B cell (primary cell): Measurements from ENCODE around the gene DRP2. TPM values are rescaled to one million over a fixed set of nuclear protein-coding genes. Genes with fewer than 3 reads are reported as not detected.
"Not testable (repeated sequence)": the region's sequence is repeated elsewhere in the genome, so short reads cannot be mapped to it uniquely, and the experiment has no call there.

Experiments
- ATAC-seq: fragments of 200-7000 bp; cut with Tn5 transposase; one replicate; pipeline ENCODE4 v1.10.0; 2021; ENCODE audit warnings: low read depth, mild to moderate bottlenecking, moderate number of reproducible peaks, moderate library complexity
- CTCF ChIA-PET: fragments of 350-600 bp; sonication (Branson Sonifier 250); formaldehyde crosslinking; loops from one replicate; lab custom pipeline; 2021; ENCODE audit warnings: antibody characterized with exemption, inconsistent platforms; lab: Charles Lee
- POLR2A ChIA-PET: fragments of 350-600 bp; sonication (Branson Sonifier 250); formaldehyde crosslinking; loops from one replicate; lab custom pipeline; 2021; ENCODE audit warnings: antibody characterized with exemption; lab: Charles Lee
- DNase-seq: peaks from one replicate; pipeline ENCODE4 v3.0.0; 2013
- H2AFZ ChIP-seq: 2 replicates; pipeline ENCODE4 v1.6.1; 2012; ENCODE audit warnings: mild to moderate bottlenecking, low read depth, low read length; ENCODE audit not compliant: insufficient read depth, poor library complexity, severe bottlenecking
- H3K27ac ChIP-seq, 2 donors: 1 replicate in 1 of 2; 2 replicates in 1 of 2; pipeline ENCODE4 v1.5.1; 2012 to 2013; ENCODE audit warnings: low read length in 2 of 2, mild to moderate bottlenecking in 2 of 2, moderate library complexity in 1 of 2
- H3K27me3 ChIP-seq, 4 experiments: fragments of 200-600 bp in 1 of 4; sonication (generic) in 1 of 4; replicated peaks in 1 of 4; 1 replicate in 2 of 4; 2 replicates in 2 of 4; pipeline versions ENCODE4 v1.6.1 to v1.7.0; 2013 to 2016; ENCODE audit warnings: low read length in 3 of 4, mild to moderate bottlenecking in 2 of 4, mixed read lengths in 1 of 4, moderate library complexity in 1 of 4; ENCODE audit not compliant: insufficient read depth in 4 of 4, control insufficient read depth in 3 of 4; ENCODE audit errors: control extremely low read depth in 1 of 4
- H3K36me3 ChIP-seq, 2 experiments: replicated peaks in 1 of 2; 1 replicate in 1 of 2; 2 replicates in 1 of 2; pipeline versions ENCODE4 v1.6.1 to v1.7.1; 2013; ENCODE audit warnings: low read length in 1 of 2; ENCODE audit not compliant: insufficient read depth in 2 of 2, control insufficient read depth in 1 of 2; ENCODE audit errors: control extremely low read depth in 1 of 2, extremely low read depth in 1 of 2
- H3K4me1 ChIP-seq, 2 donors: fragments of 200-600 bp in 1 of 2; sonication (generic) in 1 of 2; 1 replicate in 1 of 2; 2 replicates in 1 of 2; pipeline versions ENCODE4 v1.5.1 to v1.6.1; 2013 to 2017; ENCODE audit warnings: low read length in 2 of 2; ENCODE audit not compliant: control insufficient read depth in 2 of 2, insufficient read depth in 2 of 2
- H3K4me2 ChIP-seq: replicated peaks from 2 replicates; pipeline ENCODE3; 2012; ENCODE audit warnings: mild to moderate bottlenecking, low read depth, low read length; ENCODE audit not compliant: poor library complexity, severe bottlenecking
- H3K4me3 ChIP-seq, 5 experiments: fragments of 200-600 bp in 1 of 5; sonication (generic) in 1 of 5; 1 replicate in 3 of 5; 2 replicates in 2 of 5; pipeline versions ENCODE4 v1.5.1 to v1.7.0; 2011 to 2016; ENCODE audit warnings: low read length in 4 of 5, mild to moderate bottlenecking in 4 of 5, low read depth in 2 of 5, control low read depth in 1 of 5, moderate library complexity in 1 of 5; ENCODE audit not compliant: insufficient read depth in 1 of 5; ENCODE audit errors: control extremely low read depth in 1 of 5, extremely low read depth in 1 of 5
- H3K79me2 ChIP-seq: fragments of 200-600 bp; sonication (generic); one replicate; pipeline ENCODE4 v1.6.0; 2016; ENCODE audit warnings: low read length; ENCODE audit not compliant: control insufficient read depth, insufficient read depth
- H3K9ac ChIP-seq: fragments of 200-600 bp; sonication (generic); 2 replicates; pipeline ENCODE4 v1.6.1; 2017; ENCODE audit warnings: mild to moderate bottlenecking, low read length, moderate library complexity
- H3K9me3 ChIP-seq, 3 donors: one replicate each; pipeline versions ENCODE4 v1.6.1 to v1.7.1; 2013; ENCODE audit warnings: low read length in 2 of 3; ENCODE audit not compliant: control insufficient read depth in 2 of 3, insufficient read depth in 1 of 3; ENCODE audit errors: control extremely low read depth in 1 of 3
- H4K20me1 ChIP-seq: 2 replicates; pipeline ENCODE4 v1.6.0; 2012; ENCODE audit warnings: mild to moderate bottlenecking, low read length; ENCODE audit not compliant: insufficient read depth, control insufficient read depth, poor library complexity, severe bottlenecking
- H3K27ac Mint-ChIP-seq: one replicate; pipeline ENCODE4 v1.8.0; 2021; ENCODE audit warnings: mixed read lengths
- H3K27me3 Mint-ChIP-seq: one replicate; pipeline ENCODE4 v1.8.0; 2021; ENCODE audit warnings: mixed read lengths
- H3K4me1 Mint-ChIP-seq: one replicate; pipeline ENCODE4 v1.8.0; 2021; ENCODE audit warnings: mixed read lengths
- H3K4me3 Mint-ChIP-seq: one replicate; pipeline ENCODE4 v1.8.0; 2021; ENCODE audit warnings: mixed read lengths
- H3K9me3 Mint-ChIP-seq: one replicate; pipeline ENCODE4 v1.8.0; 2022; ENCODE audit warnings: mixed read lengths; ENCODE audit not compliant: insufficient read depth
- CTCF ChIP-seq: fragments of 200-600 bp; IDR thresholded peaks from one replicate; pipeline ENCODE4 v1.8.0; 2022; ENCODE audit warnings: antibody characterized with exemption, mild to moderate bottlenecking
- EZH2 ChIP-seq: IDR thresholded peaks from 2 replicates; pipeline ENCODE4 v1.6.1; 2012; ENCODE audit warnings: borderline replicate concordance, low read depth, mild to moderate bottlenecking, moderate library complexity, low read length; ENCODE audit not compliant: insufficient read depth, poor library complexity, severe bottlenecking
- WGBS: methylation state at CpG from one replicate; pipeline ENCODE4 v1.1.5; 2013; ENCODE audit warnings: missing lambda C conversion rate; ENCODE audit not compliant: insufficient coverage; 5-methylcytosine and 5-hydroxymethylcytosine counted together
- intact Hi-C: fragments of 100-400 bp; cut with micrococcal nuclease; formaldehyde crosslinking; loops from one replicate; pipeline ENCODE4 v1.10.0; 2022
- polyA plus RNA-seq: library from polyadenylated mRNA; depleted of rRNA; stranded (reverse); fragments of >200 nt; gene quantifications from 2 replicates; pipeline ENCODE4 v1.2.3, GENCODE V29; 2012
- total RNA-seq, 2 donors: library from RNA; stranded (reverse); fragments of 120-200 nt in 1 of 2; gene quantifications; 1 replicate in 1 of 2; 2 replicates in 1 of 2; pipeline versions ENCODE4 v1.2.3 to v1.2.4, GENCODE V29; 2013 to 2022

Gene DRP2
- total and polyA plus RNA-seq, 2 donors (not counting 1 experiment from before 2014, with no cell fraction given): 0.04 TPM; not detected in 1

DNA sequence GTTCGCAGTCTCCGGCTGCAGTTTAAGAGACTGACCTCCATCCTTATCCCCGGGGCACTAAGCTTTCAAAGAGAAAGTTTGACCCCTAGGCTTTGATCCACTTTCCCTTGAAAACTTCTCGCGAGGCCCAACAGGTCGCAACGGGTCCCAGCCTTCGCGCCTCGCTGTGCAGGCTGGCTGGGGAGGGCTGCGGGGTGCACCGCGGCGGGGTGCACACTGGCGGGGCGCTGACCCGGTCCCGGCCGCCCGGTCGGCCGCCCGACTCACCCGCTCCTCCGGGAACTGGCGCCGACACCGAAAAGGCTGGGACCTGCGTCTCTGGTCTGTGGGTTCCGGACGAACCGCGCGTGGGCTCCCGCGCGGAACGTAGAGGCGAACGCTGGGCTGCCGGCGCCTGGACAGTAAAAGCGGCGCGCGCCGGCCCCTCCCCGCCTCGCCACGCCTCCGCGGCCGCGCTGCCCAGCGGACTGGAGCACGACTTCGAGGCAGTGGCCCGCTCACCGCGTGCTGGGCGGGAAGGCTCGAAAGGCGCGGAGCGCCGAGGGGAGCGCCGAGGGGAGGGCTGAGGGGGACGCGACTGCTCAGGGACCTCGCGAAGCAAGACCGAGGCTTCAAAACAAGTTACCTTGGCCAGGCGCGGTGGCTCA lies 71.5 kb downstream of the DRP2 start, which contains the start of gene TAF7L:
TAF7L (minus strand) TSS at position 378 of the 647 bp plus-strand sequence. CDS start 3,791 bp downstream, outside the sequence.
- POLR2A ChIA-PET: no interaction called here
- no peaks in the 10 kb centered on the region for H3K79me2 ChIP-seq
- H2AFZ ChIP-seq: no peak within 1 kb of the TSS
- Mint-ChIP-seq H3K27me3 (peaks cover 3% of the 10 kb centered on the region), H3K27ac (no peak within 1 kb of the TSS), H3K4me1 (no peaks in the 10 kb centered on the region), H3K9me3 (no peaks in the 10 kb centered on the region), H3K4me3 (no peak within 1 kb of the TSS)
- H3K9me3 ChIP-seq: peaks cover 0 to 3% (median 0%) of the 10 kb centered on the region in 3 donors
- H4K20me1 ChIP-seq: no peaks in the 10 kb centered on the region
- 24% methylated on average over 52 of the region's 75 CpGs for WGBS
- no peak within 1 kb of the TSS for H3K9ac ChIP-seq
- no peak for TF ChIP-seq CTCF
- TF ChIP-seq EZH2: no peak
- no peaks in the 10 kb centered on the region for H3K36me3 ChIP-seq
- intact Hi-C loops: no loop called here
- no peak within 1 kb of the TSS for H3K4me3 ChIP-seq
- no peaks in the 10 kb centered on the region for H3K4me1 ChIP-seq
- ATAC-seq (no peak), DNase-seq (no peak)
- CTCF ChIA-PET: interaction anchor here (0.6 kb wide), 1 partner anchor 535 kb away, joined by 4 read pairs; no protein-coding TSS in a partner anchor
- H3K4me2 ChIP-seq: no peak within 1 kb of the TSS
- no peak within 1 kb of the TSS for H3K27ac ChIP-seq
- peaks cover 0 to 5% (median 0%) of the 10 kb centered on the region in 4 experiments for H3K27me3 ChIP-seq

DNA sequence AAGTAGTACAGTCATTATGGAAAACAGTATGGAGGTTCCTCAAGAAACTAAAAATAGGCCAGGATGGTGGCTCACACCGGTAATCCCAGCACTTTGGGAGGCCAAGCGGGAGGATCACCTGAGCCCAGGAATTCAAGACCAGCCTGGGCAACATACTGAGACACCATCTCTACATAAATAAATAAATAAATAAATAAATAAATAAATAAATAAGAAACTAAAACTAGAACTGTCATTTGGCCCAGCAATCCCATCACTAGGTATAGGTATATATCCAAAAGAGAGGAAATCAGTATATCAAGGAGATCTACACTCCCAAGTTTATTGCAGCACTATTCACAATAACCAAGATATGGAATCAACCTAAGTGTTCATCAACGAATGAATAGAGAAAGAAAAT lies 76.0 kb downstream of the DRP2 start:
- ATAC-seq, H3K4me3 ChIP-seq, H3K27ac Mint-ChIP-seq, H3K4me3 Mint-ChIP-seq, H3K4me2 ChIP-seq, H4K20me1 ChIP-seq, POLR2A ChIA-PET, H2AFZ ChIP-seq, CTCF ChIA-PET, H3K27me3 ChIP-seq, H3K79me2 ChIP-seq, H3K9me3 ChIP-seq, H3K4me1 ChIP-seq, H3K27me3 Mint-ChIP-seq, H3K36me3 ChIP-seq, H3K9ac ChIP-seq, intact Hi-C loops, H3K4me1 Mint-ChIP-seq, H3K27ac ChIP-seq, DNase-seq, H3K9me3 Mint-ChIP-seq: not testable (repeated sequence)
- no CpG with 5 or more reads among the region's 3 CpGs for WGBS
